GM12878 (cell line): Measurements from ENCODE around the gene PSMF1.

ENCODE experiments used
- CEBPZ ChIP-seq: fragments of 150-350 bp; IDR thresholded peaks from 2 replicates; pipeline ENCODE4 v1.6.1; 2016; ENCODE audit warnings: low read depth, low read length
- MYB ChIP-seq: fragments of 150-350 bp; IDR thresholded peaks from 2 replicates; pipeline ENCODE4 v1.6.1; 2014; ENCODE audit warnings: mild to moderate bottlenecking, low read depth, low read length, borderline replicate concordance

- TF ChIP-seq CEBPZ (no peak), MYB (no peak)
Observed at GRCh38 chr20:1177680-1178079, 59.3 kb downstream of the PSMF1 start.
